H9 (cell line): Measurements from ENCODE around the gene FSHR. TPM values are rescaled to one million over a fixed set of nuclear protein-coding genes. Genes with fewer than 3 reads are reported as not detected.

Experiments
- DNase-seq: peaks from one replicate; pipeline ENCODE4 v3.0.0-alpha.2; 2017
- H2AFZ ChIP-seq: one replicate; pipeline ENCODE4 v1.6.1; 2013; ENCODE audit warnings: mild to moderate bottlenecking, low read length, control low read depth, moderate library complexity
- H2AK5ac ChIP-seq: 2 replicates; pipeline ENCODE4 v1.6.1; 2013; ENCODE audit warnings: low read length, control low read depth, mixed read lengths; ENCODE audit not compliant: insufficient read length
- H2BK120ac ChIP-seq: one replicate; pipeline ENCODE4 v1.6.1; 2013; ENCODE audit warnings: low read depth, mild to moderate bottlenecking, low read length, control low read depth, inconsistent platforms; ENCODE audit not compliant: poor library complexity, severe bottlenecking
- H2BK12ac ChIP-seq: 2 replicates; pipeline ENCODE4 v1.6.1; 2013; ENCODE audit warnings: low read length, control low read depth, mixed read lengths, low read depth; ENCODE audit not compliant: insufficient read length
- H2BK15ac ChIP-seq: 2 replicates; pipeline ENCODE4 v1.6.1; 2013; ENCODE audit warnings: low read depth, low read length, control low read depth
- H2BK20ac ChIP-seq: one replicate; pipeline ENCODE4 v1.6.1; 2013; ENCODE audit warnings: low read depth, mild to moderate bottlenecking, low read length, control low read depth, inconsistent platforms; ENCODE audit not compliant: poor library complexity, severe bottlenecking
- H2BK5ac ChIP-seq: 2 replicates; pipeline ENCODE4 v1.6.1; 2013; ENCODE audit warnings: low read length, control low read depth, mixed read lengths; ENCODE audit not compliant: insufficient read length
- H3K14ac ChIP-seq: 2 replicates; pipeline ENCODE4 v1.6.1; 2013; ENCODE audit warnings: low read length, control low read depth; ENCODE audit not compliant: insufficient read depth
- H3K18ac ChIP-seq: 2 replicates; pipeline ENCODE4 v1.6.1; 2013; ENCODE audit warnings: low read depth, mild to moderate bottlenecking, mixed read lengths, low read length, control low read depth; ENCODE audit not compliant: insufficient read length
- H3K23ac ChIP-seq: 2 replicates; pipeline ENCODE4 v1.6.1; 2013; ENCODE audit warnings: low read length, control low read depth, mixed read lengths, low read depth; ENCODE audit not compliant: insufficient read length
- H3K23me2 ChIP-seq: 2 replicates; pipeline ENCODE4 v1.6.1; 2013; ENCODE audit warnings: low read depth, mild to moderate bottlenecking, mixed read lengths, low read length, control low read depth; ENCODE audit not compliant: insufficient read length, poor library complexity, severe bottlenecking
- H3K27ac ChIP-seq: 2 replicates; pipeline ENCODE4 v1.5.1; 2013; ENCODE audit warnings: low read length, control low read depth, mixed read lengths, low read depth; ENCODE audit not compliant: insufficient read length
- H3K27me3 ChIP-seq: 2 replicates; pipeline ENCODE4 v1.6.1; 2013; ENCODE audit warnings: low read length, control low read depth, inconsistent platforms; ENCODE audit not compliant: insufficient read depth
- H3K4ac ChIP-seq: 2 replicates; pipeline ENCODE4 v1.6.1; 2013; ENCODE audit warnings: low read depth, mild to moderate bottlenecking, control low read depth, inconsistent platforms, low read length, moderate library complexity
- H3K4me1 ChIP-seq: 2 replicates; pipeline ENCODE4 v1.6.1; 2013; ENCODE audit warnings: low read length, control low read depth, inconsistent platforms; ENCODE audit not compliant: insufficient read depth
- H3K4me2 ChIP-seq: 2 replicates; pipeline ENCODE4 v1.6.1; 2013; ENCODE audit warnings: low read length, control low read depth, mixed read lengths; ENCODE audit not compliant: insufficient read length, insufficient read depth
- H3K56ac ChIP-seq: 2 replicates; pipeline ENCODE4 v1.6.1; 2013; ENCODE audit warnings: low read depth, mild to moderate bottlenecking, mixed read lengths, low read length, control low read depth; ENCODE audit not compliant: insufficient read length
- H3K79me1 ChIP-seq: 2 replicates; pipeline ENCODE4 v1.6.1; 2013; ENCODE audit warnings: low read depth, mild to moderate bottlenecking, moderate library complexity, low read length, control low read depth, inconsistent platforms; ENCODE audit not compliant: insufficient read depth, poor library complexity, severe bottlenecking
- H3K79me2 ChIP-seq: 2 replicates; pipeline ENCODE4 v1.6.1; 2013; ENCODE audit warnings: low read length, control low read depth, inconsistent platforms; ENCODE audit not compliant: insufficient read depth
- H3K9ac ChIP-seq: 2 replicates; pipeline ENCODE4 v1.6.1; 2013; ENCODE audit warnings: low read length, control low read depth, mixed read lengths; ENCODE audit not compliant: insufficient read length; ENCODE audit errors: extremely low read depth
- H3K9me3 ChIP-seq: one replicate; pipeline ENCODE4 v1.6.1; 2013; ENCODE audit warnings: low read depth, low read length, inconsistent platforms; ENCODE audit not compliant: control insufficient read depth
- H3T11ph ChIP-seq: one replicate; pipeline ENCODE4 v1.6.1; 2013; ENCODE audit warnings: mild to moderate bottlenecking, low read length, control low read depth, inconsistent platforms
- H4K20me1 ChIP-seq: one replicate; pipeline ENCODE4 v1.6.1; 2013; ENCODE audit not compliant: control insufficient read depth, insufficient read length, insufficient read depth
- H4K5ac ChIP-seq: 2 replicates; pipeline ENCODE4 v1.6.1; 2013; ENCODE audit warnings: low read depth, mild to moderate bottlenecking, mixed read lengths, low read length, control low read depth; ENCODE audit not compliant: insufficient read length
- H4K8ac ChIP-seq: replicated peaks from 2 replicates; pipeline ENCODE4 v1.6.1; 2013; ENCODE audit warnings: low read length, control low read depth, mixed read lengths, low read depth; ENCODE audit not compliant: insufficient read length
- H4K91ac ChIP-seq: 2 replicates; pipeline ENCODE4 v1.6.1; 2013; ENCODE audit warnings: low read depth, mild to moderate bottlenecking, moderate library complexity, mixed read lengths, low read length, control low read depth; ENCODE audit not compliant: insufficient read length
- H3K27ac Mint-ChIP-seq, 3 experiments: 2 replicates in 2 of 3; 3 replicates in 1 of 3; pipeline ENCODE4 v1.8.0; 2020 to 2021; ENCODE audit warnings: mixed read lengths in 3 of 3, mild to moderate bottlenecking in 1 of 3, moderate library complexity in 1 of 3
- H3K27me3 Mint-ChIP-seq: 2 replicates; pipeline ENCODE4 v1.8.0; 2021; ENCODE audit warnings: low read depth, mild to moderate bottlenecking, moderate library complexity, mixed read lengths
- H3K36me3 Mint-ChIP-seq, 3 experiments: 2 replicates in 2 of 3; 3 replicates in 1 of 3; pipeline ENCODE4 v1.8.0; 2020 to 2021; ENCODE audit warnings: low read depth in 3 of 3, mixed read lengths in 3 of 3; ENCODE audit not compliant: insufficient read depth in 1 of 3
- H3K4me1 Mint-ChIP-seq, 2 experiments: 2 replicates each; pipeline ENCODE4 v1.8.0; 2020; ENCODE audit warnings: mixed read lengths in 2 of 2
- H3K4me3 Mint-ChIP-seq, 2 experiments: 2 replicates in 1 of 2; 3 replicates in 1 of 2; pipeline ENCODE4 v1.8.0; 2020 to 2021; ENCODE audit warnings: mild to moderate bottlenecking in 2 of 2, mixed read lengths in 2 of 2, moderate library complexity in 1 of 2
- H3K9me3 Mint-ChIP-seq, 2 experiments: 2 replicates in 1 of 2; 3 replicates in 1 of 2; pipeline ENCODE4 v1.8.0; 2020; ENCODE audit warnings: mild to moderate bottlenecking in 2 of 2, mixed read lengths in 2 of 2, moderate library complexity in 1 of 2
- WGBS: extraction: QIAGEN DNeasy Blood & Tissue Kit; methylation state at CpG from one replicate; pipeline ENCODE4 v1.1.7; 2013; ENCODE audit warnings: missing lambda C conversion rate, low lambda C conversion rate, mixed read lengths; ENCODE audit not compliant: insufficient read length; ENCODE audit errors: extremely low coverage; 5-methylcytosine and 5-hydroxymethylcytosine counted together
- total RNA-seq: library from RNA; stranded (reverse); gene quantifications from 2 replicates; pipeline ENCODE4 v1.2.1, GENCODE V29; 2021
- TF ChIP-seq, protein P1 (sequence below): fragments of 200-600 bp; sonication (generic); conservative IDR thresholded peaks from 3 replicates; pipeline ENCODE4 v1.8.0; 2021; ENCODE audit warnings: antibody characterized with exemption, mild to moderate bottlenecking

The FSHR gene
- total RNA-seq, 1 experiment from 2014 or later = not detected

DNA sequence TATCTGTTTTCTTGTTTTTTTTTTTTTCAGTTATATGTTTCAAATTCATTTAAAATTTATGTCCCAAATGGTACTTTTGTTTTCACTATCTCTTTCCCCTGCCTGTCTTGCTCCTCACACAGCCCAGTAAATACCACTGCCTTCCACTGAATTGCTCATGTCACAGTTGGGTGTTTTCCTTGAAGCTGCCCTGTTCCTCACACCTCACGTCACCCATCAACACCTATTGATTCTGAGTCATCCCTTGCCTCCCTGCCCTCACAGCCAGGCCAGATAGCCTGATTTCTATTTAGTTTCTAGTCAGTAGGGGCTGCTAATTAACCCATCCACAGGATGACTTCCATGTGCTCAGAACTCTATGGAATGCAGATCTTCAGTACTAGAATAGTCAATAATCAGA lies 25.3 kb downstream of the FSHR start:
- Histone ChIP-seq H3K56ac (no peak overlapping the region), H3K23me2 (no peaks in the 10 kb centered on the region), H3K79me2 (no peaks in the 10 kb centered on the region), H4K20me1 (no peaks in the 10 kb centered on the region), H3K27me3 (no peaks in the 10 kb centered on the region), H3K4me1 (no peaks in the 10 kb centered on the region), H3K23ac (no peak overlapping the region), H3K27ac (no peak overlapping the region), H2BK5ac (no peak overlapping the region), H2AK5ac (no peak overlapping the region), H2BK15ac (no peak overlapping the region), H3K9me3 (no peaks in the 10 kb centered on the region), H2AFZ (no peak overlapping the region), H3K4me2 (no peak overlapping the region), H3K14ac (no peak overlapping the region), H3T11ph (no peak overlapping the region), H3K4ac (no peak overlapping the region), H3K79me1 (no peaks in the 10 kb centered on the region), H4K5ac (no peak overlapping the region), H2BK120ac (no peak overlapping the region), H3K18ac (no peak overlapping the region), H2BK12ac (no peak overlapping the region), H3K9ac (no peak overlapping the region), H4K8ac (no peak overlapping the region), H4K91ac (no peak overlapping the region), H2BK20ac (no peak overlapping the region)
- DNase-seq = no peak
- H3K27me3 Mint-ChIP-seq = no peaks in the 10 kb centered on the region; the same call in 1 of the 2 replicates
- H3K9me3 Mint-ChIP-seq = peaks cover 16 to 18% of the 10 kb centered on the region in 2 experiments; a peak in 4 of 5 replicates
- H3K4me3 Mint-ChIP-seq = no peak overlapping the region
- peaks cover 0 to 13% (median 0%) of the 10 kb centered on the region in 3 experiments; a peak in 5 of 7 replicates for H3K36me3 Mint-ChIP-seq
- no CpG with 5 or more reads among the region's 1 CpG for WGBS
- TF ChIP-seq, protein P1, sequence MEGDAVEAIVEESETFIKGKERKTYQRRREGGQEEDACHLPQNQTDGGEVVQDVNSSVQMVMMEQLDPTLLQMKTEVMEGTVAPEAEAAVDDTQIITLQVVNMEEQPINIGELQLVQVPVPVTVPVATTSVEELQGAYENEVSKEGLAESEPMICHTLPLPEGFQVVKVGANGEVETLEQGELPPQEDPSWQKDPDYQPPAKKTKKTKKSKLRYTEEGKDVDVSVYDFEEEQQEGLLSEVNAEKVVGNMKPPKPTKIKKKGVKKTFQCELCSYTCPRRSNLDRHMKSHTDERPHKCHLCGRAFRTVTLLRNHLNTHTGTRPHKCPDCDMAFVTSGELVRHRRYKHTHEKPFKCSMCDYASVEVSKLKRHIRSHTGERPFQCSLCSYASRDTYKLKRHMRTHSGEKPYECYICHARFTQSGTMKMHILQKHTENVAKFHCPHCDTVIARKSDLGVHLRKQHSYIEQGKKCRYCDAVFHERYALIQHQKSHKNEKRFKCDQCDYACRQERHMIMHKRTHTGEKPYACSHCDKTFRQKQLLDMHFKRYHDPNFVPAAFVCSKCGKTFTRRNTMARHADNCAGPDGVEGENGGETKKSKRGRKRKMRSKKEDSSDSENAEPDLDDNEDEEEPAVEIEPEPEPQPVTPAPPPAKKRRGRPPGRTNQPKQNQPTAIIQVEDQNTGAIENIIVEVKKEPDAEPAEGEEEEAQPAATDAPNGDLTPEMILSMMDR = no peak
- no peaks in the 10 kb centered on the region for H3K4me1 Mint-ChIP-seq
- no peak overlapping the region for H3K27ac Mint-ChIP-seq
